GM19324 (cell line): ENCODE measurements around the gene PSMA2.
"Not testable (repeated sequence)": the region's sequence is repeated elsewhere in the genome, so short reads cannot be mapped to it uniquely, and the experiment has no call there.

Source experiments
- ATAC-seq: cut with Tn5 transposase; IDR thresholded peaks from one replicate; pipeline ENCODE4 v1.9.1; 2021; ENCODE audit warnings: mild to moderate bottlenecking, moderate library complexity; ENCODE audit not compliant: unreplicated experiment, low FRiP score

The PSMA2 gene

GRCh38 chr7:42910306-42910705 lies 21.7 kb downstream of the PSMA2 start:
- no peak for ATAC-seq

GRCh38 chr7:42907316-42907715 lies 24.7 kb downstream of the PSMA2 start:
- no peak for ATAC-seq

DNA sequence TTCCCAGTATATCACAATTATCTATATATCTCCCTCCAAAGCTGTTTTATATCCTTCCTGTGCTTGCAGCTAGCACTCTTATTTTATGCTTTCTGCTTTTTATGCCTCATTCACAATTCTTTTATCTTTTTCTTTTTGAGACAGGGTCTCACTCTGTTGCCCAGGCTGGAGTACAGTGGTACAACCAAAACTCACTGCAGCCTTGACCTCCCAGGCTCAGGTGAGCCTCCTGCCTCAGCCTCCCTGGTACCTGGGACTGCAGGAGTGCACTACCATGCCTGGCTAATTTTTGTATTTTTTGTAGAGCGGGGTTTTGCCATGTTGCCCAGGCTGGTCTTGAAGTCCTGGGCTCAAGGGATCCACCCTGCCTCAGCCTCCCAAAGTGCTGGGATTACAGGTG lies 25.8 kb downstream of the PSMA2 start:
- no peak for ATAC-seq

DNA sequence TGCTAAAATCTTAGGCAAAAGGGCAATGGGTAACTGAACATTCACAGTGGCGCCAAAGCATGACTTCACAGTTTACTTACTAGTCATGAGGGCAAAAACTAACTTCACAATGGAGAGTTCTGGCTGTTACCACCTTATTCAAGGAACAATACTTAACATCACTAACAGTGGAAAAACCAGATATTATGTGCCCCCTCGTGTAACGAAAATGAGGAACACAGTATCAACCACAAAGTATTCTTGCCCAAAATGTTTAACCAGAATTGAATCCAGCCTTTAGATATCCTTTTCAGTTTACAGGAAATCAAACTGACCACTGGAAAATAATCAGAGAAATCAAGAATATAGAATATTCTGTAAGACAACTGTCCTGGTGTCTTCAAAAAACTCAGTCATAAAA lies 29.6 kb downstream of the PSMA2 start:
- no peak for ATAC-seq

DNA sequence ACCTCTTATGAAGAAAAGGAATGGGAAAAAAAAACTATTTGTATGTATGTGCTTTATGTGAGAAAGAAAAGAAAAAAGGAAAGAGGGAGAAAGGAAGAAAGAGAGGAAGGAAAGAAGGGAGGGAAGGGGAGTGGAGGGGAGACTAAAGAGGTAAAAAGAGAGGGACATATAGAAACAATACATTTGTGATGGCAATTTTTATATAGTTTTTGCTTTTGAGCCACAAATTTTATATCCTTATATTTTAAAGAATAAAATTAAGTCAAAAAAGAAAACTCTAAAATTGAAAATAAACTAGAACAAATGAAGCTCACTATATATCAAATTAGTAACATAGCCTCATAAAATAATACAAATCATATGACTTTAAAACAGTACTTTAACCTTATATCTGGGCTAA lies 31.1 kb downstream of the PSMA2 start:
- no peak for ATAC-seq

GRCh38 chr7:42893346-42894240 lies 38.4 kb downstream of the PSMA2 start:
- ATAC-seq: no peak

DNA sequence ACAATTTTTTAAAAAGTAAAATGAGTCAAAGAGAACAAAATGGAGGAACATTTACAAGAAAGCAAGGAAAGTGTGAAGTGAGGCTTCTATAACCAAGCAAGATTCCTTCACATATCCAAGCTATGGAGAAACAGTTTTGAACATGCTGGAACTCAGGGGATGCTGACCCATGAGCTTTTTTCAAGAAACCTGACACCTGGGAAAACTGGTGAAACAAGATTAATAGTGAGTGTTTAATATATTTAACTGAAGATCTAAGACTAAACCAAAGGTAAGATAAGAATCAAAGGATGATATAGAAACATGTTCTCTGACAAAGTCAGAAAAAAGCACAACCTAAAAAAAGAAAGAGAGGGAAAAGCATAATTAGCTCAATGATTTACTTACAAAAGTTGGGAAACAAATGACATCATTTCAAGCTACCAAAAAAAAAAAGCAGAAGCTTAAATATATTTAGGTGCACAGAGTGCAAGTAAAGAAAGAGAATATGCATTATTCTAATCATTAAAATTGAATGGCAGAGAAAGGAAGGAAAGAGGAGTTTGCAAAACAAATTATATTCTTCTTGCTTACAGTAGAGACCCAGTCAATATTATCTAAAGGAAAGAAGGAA lies 45.0 kb downstream of the PSMA2 start:
- ATAC-seq: no peak

- ATAC-seq: no peak
These were observed 45.8 kb downstream of the PSMA2 start for GRCh38 chr7:42886129-42886528.

GRCh38 chr7:42885183-42885582 lies 46.8 kb downstream of the PSMA2 start:
- ATAC-seq: not testable (repeated sequence)

DNA sequence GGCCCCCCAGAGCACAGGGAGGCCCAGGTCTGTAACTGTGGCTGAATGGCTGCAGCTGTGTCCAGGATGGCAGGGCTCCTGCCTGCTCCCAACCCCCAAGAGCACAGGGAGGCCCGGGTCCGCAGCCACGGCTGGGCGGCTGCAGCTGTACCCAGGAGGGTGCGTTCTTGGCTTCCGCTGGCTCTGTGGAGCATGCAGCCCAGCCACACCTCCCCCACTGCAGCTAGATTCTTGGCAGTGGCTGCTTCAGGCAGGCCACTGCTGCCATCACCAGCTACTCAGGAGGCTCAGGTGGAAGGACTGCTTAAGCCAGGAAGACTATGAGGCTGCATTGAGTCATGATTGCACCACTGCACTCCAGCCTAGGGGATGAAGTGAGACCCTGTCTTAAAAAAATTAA lies 48.0 kb downstream of the PSMA2 start:
- ATAC-seq: no peak

DNA sequence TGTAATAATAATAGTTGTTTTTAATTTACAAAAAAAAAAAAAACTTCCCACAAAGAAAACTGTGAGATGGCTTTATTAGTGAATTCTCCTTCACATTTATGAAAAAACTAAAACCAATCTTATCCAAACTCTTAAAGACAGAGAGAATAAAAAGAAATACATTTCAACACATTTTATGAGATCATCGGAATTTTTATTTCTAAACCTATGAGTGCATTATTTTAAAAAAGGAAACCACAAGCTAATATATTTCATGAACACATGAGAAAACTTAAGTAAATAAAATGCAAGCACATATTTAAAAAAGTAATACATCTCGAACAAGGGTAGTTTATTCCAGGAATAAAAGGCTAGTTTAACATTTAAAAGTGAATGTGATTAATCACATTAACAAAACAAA lies 51.6 kb downstream of the PSMA2 start:
- no peak for ATAC-seq

GRCh38 chr7:42878303-42878702 lies 53.7 kb downstream of the PSMA2 start:
- ATAC-seq: no peak

DNA sequence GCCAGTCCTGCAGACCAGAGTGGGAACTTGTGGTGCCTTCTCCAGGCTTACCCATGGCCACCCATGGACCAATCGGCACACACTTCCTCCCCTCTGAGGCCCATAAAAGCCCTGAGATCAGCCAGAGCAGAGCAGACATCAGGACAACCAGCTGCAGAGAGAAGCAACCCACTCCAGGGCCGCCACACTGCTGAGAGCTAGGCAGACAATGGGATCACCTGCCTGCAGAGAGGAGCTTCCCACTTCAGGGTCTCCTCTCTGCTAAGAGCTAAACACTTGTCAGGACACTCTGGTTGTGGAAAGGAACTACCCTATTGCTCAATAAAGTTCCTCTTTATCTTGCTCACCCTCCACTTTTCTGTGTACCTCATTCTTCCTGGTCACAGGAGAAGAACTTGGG lies 54.1 kb downstream of the PSMA2 start:
- ATAC-seq: no peak

DNA sequence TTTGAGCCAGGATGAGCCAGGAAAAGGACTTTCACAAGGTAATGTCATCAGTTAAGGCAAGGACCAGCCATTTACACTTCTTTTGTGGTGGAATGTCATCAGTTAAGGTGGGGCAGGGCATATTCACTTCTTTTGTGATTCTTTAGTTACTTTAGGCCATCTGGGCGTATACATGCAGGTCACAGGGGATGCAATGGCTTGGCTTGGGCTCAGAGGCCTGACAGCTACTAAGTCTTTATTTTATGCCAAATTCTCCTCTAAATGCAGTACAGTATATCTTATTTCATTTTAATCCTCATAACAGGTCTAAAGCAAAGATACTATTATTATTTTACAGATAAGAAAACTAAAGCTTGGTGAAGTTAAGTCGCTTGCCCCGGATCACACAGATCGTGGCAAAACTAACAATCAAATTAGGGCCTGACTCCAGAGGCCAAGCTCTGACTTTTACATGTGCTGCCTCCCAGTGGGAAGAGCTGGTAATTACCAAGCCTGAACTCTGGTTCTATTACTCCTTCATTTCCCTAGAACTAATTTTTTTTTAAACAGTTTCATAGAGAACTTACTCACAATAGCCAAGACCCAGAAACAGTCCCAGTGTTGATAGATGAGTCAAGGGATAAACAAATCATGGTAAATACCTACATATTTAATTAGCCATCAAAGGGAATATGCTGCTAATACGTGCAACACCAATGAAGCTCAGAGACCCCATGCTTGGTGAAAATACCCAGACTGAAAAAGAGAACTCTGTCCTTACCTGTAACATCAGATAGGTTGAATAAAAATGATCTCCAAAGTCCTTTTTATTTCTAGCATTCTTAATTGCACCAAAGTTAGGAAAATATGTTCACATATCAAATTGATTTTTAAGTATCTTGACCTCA lies 55.5 kb downstream of the PSMA2 start:
- ATAC-seq: peak; percentile 79

DNA sequence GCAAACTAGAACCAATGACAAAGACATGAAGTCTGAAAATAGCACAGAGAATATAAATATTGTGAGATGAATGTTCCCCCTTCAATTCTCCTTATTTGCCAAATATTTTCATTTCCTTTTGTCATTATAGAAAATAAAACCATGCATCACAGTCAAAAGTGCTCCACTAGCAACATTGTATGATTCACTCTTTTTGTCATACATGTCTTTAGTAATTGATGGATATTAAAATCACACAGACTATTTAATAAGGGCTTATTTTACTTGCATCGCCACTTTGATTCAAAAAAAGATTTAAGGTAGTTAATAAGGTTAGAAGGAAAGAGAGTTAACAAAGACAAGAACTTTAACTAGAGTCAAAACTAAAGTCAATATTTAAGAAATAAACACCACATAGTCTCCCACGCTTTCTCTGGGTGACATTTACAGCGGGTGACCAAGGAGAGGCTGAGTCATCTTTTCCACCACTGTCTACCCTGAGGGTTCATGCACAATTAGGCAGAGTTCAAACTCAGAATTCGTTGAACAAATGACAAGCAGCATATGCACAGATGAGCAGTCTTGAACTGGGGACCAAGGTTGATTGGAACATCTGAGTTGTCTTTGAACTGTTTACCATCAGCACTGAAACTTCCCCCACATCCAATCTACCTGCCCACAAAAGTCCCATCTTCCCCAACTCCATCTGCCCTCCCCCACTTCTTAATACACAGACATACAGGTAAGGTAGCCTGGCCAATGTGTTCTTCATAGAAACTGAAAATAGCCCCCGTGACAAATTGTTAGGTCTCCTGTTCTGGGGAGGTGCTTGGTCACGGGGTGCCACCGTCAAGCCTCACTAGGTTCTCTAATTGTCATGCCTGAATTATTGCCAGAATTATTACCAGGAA lies 62.6 kb downstream of the PSMA2 start:
- ATAC-seq: peak; percentile 59

GRCh38 chr7:42868480-42868879 lies 63.5 kb downstream of the PSMA2 start:
- ATAC-seq: no peak
